Measurements from ENCODE around the gene DPCD.

GRCh38 chr10:101617824-101618568 lies 29.9 kb downstream of the DPCD start:
- TF ChIP-seq CTCF (IDR thresholded peaks at IDR 0.05) (no peak), POLR2A (IDR thresholded peaks at IDR 0.05) (no peak)
